Gastrocnemius medialis (tissue), 4 donors: Measurements from ENCODE around the gene MAP2K6.

Experiments
- POLR2A ChIP-seq, 2 donors: fragments of 450-650 bp; IDR thresholded peaks; one replicate each; pipeline ENCODE4 v1.6.1; 2017; ENCODE audit warnings: antibody characterized with exemption in 2 of 2, mild to moderate bottlenecking in 2 of 2, moderate library complexity in 2 of 2
- TF ChIP-seq, protein P1 (sequence below), 5 experiments: fragments of 450-650 bp in 3 of 5; fragments of 200-600 bp in 2 of 5; sonication (generic) in 2 of 5; IDR thresholded peaks in 4 of 5; conservative IDR thresholded peaks in 1 of 5; 1 replicate in 4 of 5; 2 replicates in 1 of 5; pipeline ENCODE4 v1.5.1; 2016 to 2019; ENCODE audit warnings: antibody characterized with exemption in 5 of 5, mild to moderate bottlenecking in 3 of 5, moderate library complexity in 3 of 5

- TF ChIP-seq, protein P1, sequence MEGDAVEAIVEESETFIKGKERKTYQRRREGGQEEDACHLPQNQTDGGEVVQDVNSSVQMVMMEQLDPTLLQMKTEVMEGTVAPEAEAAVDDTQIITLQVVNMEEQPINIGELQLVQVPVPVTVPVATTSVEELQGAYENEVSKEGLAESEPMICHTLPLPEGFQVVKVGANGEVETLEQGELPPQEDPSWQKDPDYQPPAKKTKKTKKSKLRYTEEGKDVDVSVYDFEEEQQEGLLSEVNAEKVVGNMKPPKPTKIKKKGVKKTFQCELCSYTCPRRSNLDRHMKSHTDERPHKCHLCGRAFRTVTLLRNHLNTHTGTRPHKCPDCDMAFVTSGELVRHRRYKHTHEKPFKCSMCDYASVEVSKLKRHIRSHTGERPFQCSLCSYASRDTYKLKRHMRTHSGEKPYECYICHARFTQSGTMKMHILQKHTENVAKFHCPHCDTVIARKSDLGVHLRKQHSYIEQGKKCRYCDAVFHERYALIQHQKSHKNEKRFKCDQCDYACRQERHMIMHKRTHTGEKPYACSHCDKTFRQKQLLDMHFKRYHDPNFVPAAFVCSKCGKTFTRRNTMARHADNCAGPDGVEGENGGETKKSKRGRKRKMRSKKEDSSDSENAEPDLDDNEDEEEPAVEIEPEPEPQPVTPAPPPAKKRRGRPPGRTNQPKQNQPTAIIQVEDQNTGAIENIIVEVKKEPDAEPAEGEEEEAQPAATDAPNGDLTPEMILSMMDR (IDR thresholded peaks at IDR 0.05 in 4 of 5, conservative IDR thresholded peaks at IDR 0.05 in 1 of 5) = no peak
- no peak for TF ChIP-seq POLR2A (IDR thresholded peaks at IDR 0.05)
Observed at GRCh38 chr17:69575346-69575761, 160.9 kb downstream of the MAP2K6 start.
